Measurements from ENCODE around the gene TUBA4B.

TUBA4B gene

GRCh38 chr2:219213486-219214071 is 39.5 kb upstream of the TUBA4B start:
- Histone ChIP-seq H3K4me1 (ENCODE audit: insufficient read depth, low read length) (peaks cover 8% of the 10 kb centered on the region; the same call in 1 of the 2 replicates), H3K36me3 (ENCODE audit: insufficient read depth, low read length) (peaks cover 8% of the 10 kb centered on the region), H3K9me3 (ENCODE audit: control insufficient read depth, insufficient read depth, low read length) (no peaks in the 10 kb centered on the region), H3K9ac (ENCODE audit: low read depth, low read length) (no peak overlapping the region)

GRCh38 chr2:219214141-219214540 is 38.9 kb upstream of the TUBA4B start:
- no peaks in the 10 kb centered on the region for H3K9me3 ChIP-seq (ENCODE audit: control insufficient read depth, insufficient read depth, low read length)
- peaks cover 10% of the 10 kb centered on the region; the same call in 1 of the 2 replicates for H3K4me1 ChIP-seq (ENCODE audit: insufficient read depth, low read length)
- H3K36me3 ChIP-seq (ENCODE audit: insufficient read depth, low read length) = peaks cover 8% of the 10 kb centered on the region
- H3K9ac ChIP-seq (ENCODE audit: low read depth, low read length) = no peak overlapping the region

DNA sequence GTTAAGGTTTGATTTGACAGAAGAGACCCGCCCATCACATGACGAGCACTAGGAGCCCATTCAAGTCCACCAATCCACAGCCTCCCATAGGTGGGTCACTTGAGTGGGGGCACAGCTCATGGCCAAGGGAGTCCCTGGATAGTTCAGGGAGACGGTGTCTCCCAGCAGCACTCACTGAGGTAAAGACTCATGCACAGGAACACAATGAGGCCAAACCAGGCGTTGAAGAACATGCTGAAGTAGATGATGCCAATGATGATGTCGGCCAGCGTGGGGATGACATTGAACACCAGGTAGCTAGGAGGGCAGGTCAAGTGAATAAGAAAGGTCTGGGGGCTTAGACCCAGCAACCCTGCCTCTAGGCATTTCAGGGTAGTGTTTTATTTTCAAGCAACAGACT is 38.3 kb upstream of the TUBA4B start:
- Histone ChIP-seq H3K4me1 (ENCODE audit: insufficient read depth, low read length) (peaks cover 13% of the 10 kb centered on the region; the same call in 1 of the 2 replicates), H3K9ac (ENCODE audit: low read depth, low read length) (no peak overlapping the region), H3K36me3 (ENCODE audit: insufficient read depth, low read length) (peaks cover 8% of the 10 kb centered on the region), H3K9me3 (ENCODE audit: control insufficient read depth, insufficient read depth, low read length) (no peaks in the 10 kb centered on the region)

GRCh38 chr2:219215871-219216534 is 37.0 kb upstream of the TUBA4B start:
- Histone ChIP-seq H3K9ac (ENCODE audit: low read depth, low read length) (no peak overlapping the region), H3K36me3 (ENCODE audit: insufficient read depth, low read length) (peaks cover 8% of the 10 kb centered on the region), H3K9me3 (ENCODE audit: control insufficient read depth, insufficient read depth, low read length) (no peaks in the 10 kb centered on the region), H3K4me1 (ENCODE audit: insufficient read depth, low read length) (peaks cover 13% of the 10 kb centered on the region; the same call in 1 of the 2 replicates)

GRCh38 chr2:219216535-219216915 is 36.5 kb upstream of the TUBA4B start:
- Histone ChIP-seq H3K36me3 (ENCODE audit: insufficient read depth, low read length) (peaks cover 8% of the 10 kb centered on the region), H3K9me3 (ENCODE audit: control insufficient read depth, insufficient read depth, low read length) (no peaks in the 10 kb centered on the region), H3K4me1 (ENCODE audit: insufficient read depth, low read length) (peaks cover 13% of the 10 kb centered on the region; the same call in 1 of the 2 replicates), H3K9ac (ENCODE audit: low read depth, low read length) (no peak overlapping the region)

DNA sequence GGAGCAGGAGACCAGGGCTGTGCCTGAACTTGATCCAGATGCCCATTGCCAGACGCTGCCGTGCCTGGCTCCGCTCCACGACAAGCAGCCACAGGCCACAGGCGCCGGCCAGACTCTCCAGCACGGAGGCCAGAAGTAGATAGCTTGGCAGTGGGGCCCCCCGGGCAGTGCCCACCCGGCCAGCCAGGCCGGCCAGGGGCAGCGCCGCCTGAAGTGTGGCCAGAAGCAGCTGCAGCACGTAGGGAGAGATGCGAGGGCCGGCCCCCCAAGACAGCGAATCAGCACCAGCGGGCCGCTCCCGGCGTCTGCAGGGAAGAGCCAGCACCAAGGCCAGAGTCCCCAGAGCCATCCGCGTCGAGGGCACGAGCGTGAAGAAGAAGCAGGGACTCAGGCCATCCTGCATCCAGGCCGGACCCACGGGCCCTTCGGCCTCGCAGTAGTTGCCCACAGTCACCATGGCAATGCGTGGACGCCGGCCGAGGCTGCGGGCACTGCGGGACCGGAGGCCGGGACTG is 34.8 kb upstream of the TUBA4B start:
- H3K9ac ChIP-seq (ENCODE audit: low read depth, low read length) = peak overlapping the region; percentile 56
- no peaks in the 10 kb centered on the region for H3K9me3 ChIP-seq (ENCODE audit: control insufficient read depth, insufficient read depth, low read length)
- peaks cover 8% of the 10 kb centered on the region for H3K36me3 ChIP-seq (ENCODE audit: insufficient read depth, low read length)
- peaks cover 13% of the 10 kb centered on the region; the same call in 1 of the 2 replicates for H3K4me1 ChIP-seq (ENCODE audit: insufficient read depth, low read length)

GRCh38 chr2:219218732-219219701 is 34.0 kb upstream of the TUBA4B start, which contains the start of gene ABCB6:
TSS of gene ABCB6 (minus strand) at chr2:219218958. CDS start at chr2:219218673, 285 bp downstream.
- H3K36me3 ChIP-seq (ENCODE audit: insufficient read depth, low read length) = peaks cover 11% of the 10 kb centered on the region
- H3K9ac ChIP-seq (ENCODE audit: low read depth, low read length) = peak within 1 kb of the TSS; percentile 56
- H3K4me1 ChIP-seq (ENCODE audit: insufficient read depth, low read length) = peaks cover 13% of the 10 kb centered on the region; the same call in 1 of the 2 replicates
- H3K9me3 ChIP-seq (ENCODE audit: control insufficient read depth, insufficient read depth, low read length) = no peaks in the 10 kb centered on the region

DNA sequence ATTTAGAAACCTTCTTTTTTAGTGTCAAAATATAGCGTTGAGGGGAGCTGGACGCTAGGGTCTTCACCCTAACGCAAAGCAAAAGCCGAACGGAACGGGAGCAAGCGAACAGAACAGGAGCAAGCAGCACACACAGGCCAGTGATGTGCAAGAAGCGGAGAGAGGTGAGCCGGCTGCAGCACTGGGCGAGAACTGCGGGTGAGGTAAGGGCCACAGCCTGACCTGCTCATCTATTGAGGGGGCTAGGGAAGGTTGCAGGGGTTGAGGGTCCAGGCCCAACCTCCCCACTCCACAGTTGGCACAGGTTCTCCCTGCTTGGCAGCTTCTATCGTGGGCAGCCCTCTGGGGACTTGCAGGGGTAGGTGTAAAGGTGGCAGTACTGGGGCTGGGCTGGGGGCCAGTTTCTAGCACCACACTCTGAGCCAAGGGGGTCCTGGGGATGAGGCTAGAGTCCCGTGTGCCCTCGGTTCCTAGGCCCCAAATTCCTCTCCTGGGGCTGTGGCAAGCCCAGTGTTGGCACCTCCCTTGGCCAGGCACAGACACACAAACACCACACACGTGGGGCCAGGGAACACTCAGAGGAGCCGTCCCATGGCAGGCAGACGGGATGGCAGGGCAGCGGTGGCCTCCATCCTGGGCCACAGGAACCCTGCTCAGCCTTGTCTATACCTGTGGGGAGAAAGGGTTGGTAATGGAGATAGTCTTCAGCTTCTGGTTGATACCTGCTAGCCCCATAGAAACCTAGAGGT is 33.1 kb upstream of the TUBA4B start:
- H3K4me1 ChIP-seq (ENCODE audit: insufficient read depth, low read length) = peaks cover 13% of the 10 kb centered on the region; the same call in 1 of the 2 replicates
- H3K36me3 ChIP-seq (ENCODE audit: insufficient read depth, low read length) = peaks cover 7% of the 10 kb centered on the region; the same call in 1 of the 2 replicates
- H3K9ac ChIP-seq (ENCODE audit: low read depth, low read length) = no peak overlapping the region

DNA sequence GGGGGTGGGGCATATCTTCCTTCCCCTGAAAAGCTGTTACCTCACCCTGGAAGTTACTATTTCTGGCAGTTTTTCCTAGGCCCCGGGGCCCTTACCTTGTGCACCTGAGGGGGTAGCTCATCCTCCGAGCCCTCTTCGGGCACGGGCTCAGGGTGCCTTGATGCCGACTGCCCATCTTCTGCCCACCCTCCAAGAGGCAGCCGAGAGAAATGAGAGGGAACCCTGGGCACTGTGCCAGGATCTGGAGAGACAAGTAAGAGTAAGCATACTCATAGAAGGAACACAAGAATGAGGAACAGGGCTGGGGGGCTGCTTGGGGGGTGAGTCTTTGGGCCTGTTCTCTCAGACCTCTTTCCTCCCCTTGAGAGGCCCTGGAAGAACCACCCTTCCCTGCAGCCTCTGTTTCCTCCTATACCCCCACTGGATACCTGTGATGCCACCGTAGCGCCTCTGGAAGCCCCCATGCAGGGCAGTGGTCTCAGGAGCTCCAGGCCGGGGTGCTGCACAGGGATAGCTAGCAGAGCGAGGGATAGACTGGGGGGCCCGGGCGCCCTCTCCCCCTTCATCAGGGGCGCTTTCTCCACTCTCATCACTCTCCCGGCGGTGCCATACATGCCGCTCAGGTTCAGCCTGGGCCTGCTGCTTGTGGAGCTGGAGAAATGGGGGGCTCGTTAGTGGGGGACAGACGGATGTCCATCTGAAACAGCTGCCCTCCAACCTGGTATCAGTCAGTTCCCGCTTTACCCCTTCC is 32.2 kb upstream of the TUBA4B start:
- peaks cover 13% of the 10 kb centered on the region; the same call in 1 of the 2 replicates for H3K36me3 ChIP-seq (ENCODE audit: insufficient read depth, low read length)

More for the DNA sequence above, 33.1 kb upstream of the TUBA4B start:
- no peaks in the 10 kb centered on the region for H3K9me3 ChIP-seq (ENCODE audit: control insufficient read depth, insufficient read depth, low read length)

GRCh38 chr2:219221957-219222518 is 31.0 kb upstream of the TUBA4B start:
- Histone ChIP-seq H3K9ac (ENCODE audit: low read depth, low read length) (no peak overlapping the region), H3K36me3 (ENCODE audit: insufficient read depth, low read length) (peaks cover 13% of the 10 kb centered on the region; the same call in 1 of the 2 replicates), H3K4me1 (ENCODE audit: insufficient read depth, low read length) (peaks cover 8% of the 10 kb centered on the region; the same call in 1 of the 2 replicates), H3K9me3 (ENCODE audit: control insufficient read depth, insufficient read depth, low read length) (no peaks in the 10 kb centered on the region)

More for the DNA sequence above, 32.2 kb upstream of the TUBA4B start:
- Histone ChIP-seq H3K9ac (ENCODE audit: low read depth, low read length) (no peak overlapping the region), H3K4me1 (ENCODE audit: insufficient read depth, low read length) (peaks cover 13% of the 10 kb centered on the region; the same call in 1 of the 2 replicates), H3K9me3 (ENCODE audit: control insufficient read depth, insufficient read depth, low read length) (no peaks in the 10 kb centered on the region)

GRCh38 chr2:219223831-219224610 is 29.0 kb upstream of the TUBA4B start:
- no peaks in the 10 kb centered on the region for H3K9me3 ChIP-seq (ENCODE audit: control insufficient read depth, insufficient read depth, low read length)
- H3K36me3 ChIP-seq (ENCODE audit: insufficient read depth, low read length) = peaks cover 13% of the 10 kb centered on the region; the same call in 1 of the 2 replicates
- peaks cover 11% of the 10 kb centered on the region; the same call in 1 of the 2 replicates for H3K4me1 ChIP-seq (ENCODE audit: insufficient read depth, low read length)
- H3K9ac ChIP-seq (ENCODE audit: low read depth, low read length) = no peak overlapping the region

GRCh38 chr2:219225350-219225749 is 27.7 kb upstream of the TUBA4B start:
- peaks cover 13% of the 10 kb centered on the region; the same call in 1 of the 2 replicates for H3K36me3 ChIP-seq (ENCODE audit: insufficient read depth, low read length)
- no peaks in the 10 kb centered on the region for H3K9me3 ChIP-seq (ENCODE audit: control insufficient read depth, insufficient read depth, low read length)
- no peak overlapping the region for H3K9ac ChIP-seq (ENCODE audit: low read depth, low read length)
- peaks cover 6% of the 10 kb centered on the region; the same call in 1 of the 2 replicates for H3K4me1 ChIP-seq (ENCODE audit: insufficient read depth, low read length)
